ENCODE measurements around the gene HORMAD2.
"Not testable (repeated sequence)": the region's sequence is repeated elsewhere in the genome, so short reads cannot be mapped to it uniquely, and the experiment has no call there.

Gene HORMAD2

DNA sequence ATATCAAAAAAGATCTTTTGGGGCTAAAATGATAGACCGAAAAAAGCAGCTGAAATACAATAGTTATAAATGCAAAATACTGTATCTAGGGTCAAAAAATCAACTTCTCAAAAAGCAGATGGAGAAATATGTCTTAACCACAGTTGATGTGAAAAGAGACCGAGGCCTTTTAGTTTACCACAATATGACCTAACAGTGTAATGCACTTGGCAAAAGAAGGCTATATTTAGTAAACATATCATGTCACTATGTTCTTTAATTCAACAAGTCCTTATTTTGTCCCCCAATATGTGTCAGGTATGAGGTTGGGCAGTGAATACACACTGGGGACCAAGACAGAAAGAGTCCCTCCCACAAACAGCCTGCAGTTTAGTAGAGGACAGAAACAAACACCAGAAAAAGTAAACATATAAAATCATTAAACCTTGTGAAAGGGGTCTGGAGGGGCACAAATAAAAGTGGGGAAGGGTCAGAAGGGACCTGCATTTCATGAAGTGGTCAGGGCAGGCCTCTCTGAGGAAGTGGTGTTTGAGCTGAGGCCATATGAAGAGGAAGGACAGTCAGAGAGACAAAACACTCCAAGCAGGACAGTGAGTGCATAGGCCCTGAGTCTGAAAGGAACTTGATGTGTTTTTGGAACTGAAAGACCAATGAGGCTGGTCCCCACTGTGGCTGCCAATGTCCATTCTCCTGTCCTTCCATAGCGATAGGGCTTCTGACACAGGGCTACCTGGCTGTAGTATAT is 112.9 kb downstream of the HORMAD2 start:
- no peak for DNase-seq

DNA sequence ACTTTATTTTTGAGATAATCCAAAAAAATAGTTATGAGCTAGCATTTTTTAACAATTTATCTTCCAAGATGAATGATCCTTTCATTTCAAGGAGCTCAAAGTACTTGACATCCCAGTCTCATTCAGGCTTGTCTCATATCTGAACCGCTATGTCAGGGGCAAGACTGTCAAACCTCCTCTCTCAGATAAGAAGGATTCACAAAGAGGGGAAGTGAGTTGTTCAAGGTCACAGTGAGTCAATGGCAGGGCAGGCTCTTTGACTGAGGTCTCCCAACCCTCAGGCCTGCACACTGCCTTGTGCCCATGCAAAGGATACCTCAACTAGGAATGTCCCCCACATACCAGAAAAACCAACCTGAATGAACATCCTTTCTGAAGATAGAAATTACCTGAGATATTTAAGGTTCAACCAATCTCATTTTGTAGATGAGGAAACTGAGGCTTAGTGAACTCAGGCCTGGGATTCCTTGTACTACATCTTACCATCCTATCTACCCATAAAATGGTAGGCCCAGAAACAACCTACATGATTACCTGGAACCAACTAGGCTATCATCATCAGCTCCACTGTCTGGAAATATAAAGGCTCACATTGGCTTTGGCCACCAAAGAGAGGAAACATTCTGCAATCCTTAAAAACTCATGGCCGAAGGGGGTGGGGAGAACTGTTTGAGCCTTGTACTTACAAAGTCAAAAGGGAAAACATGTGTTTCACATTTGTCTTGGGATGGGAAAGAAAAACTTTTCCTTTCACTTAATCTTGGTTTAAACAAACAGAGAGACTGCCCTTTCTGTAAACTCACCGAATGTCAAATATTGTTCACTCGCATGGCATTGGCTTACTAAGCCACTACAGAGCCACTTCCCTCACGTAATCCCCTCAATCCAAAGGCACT is 115.2 kb downstream of the HORMAD2 start:
- no peak for DNase-seq

DNA sequence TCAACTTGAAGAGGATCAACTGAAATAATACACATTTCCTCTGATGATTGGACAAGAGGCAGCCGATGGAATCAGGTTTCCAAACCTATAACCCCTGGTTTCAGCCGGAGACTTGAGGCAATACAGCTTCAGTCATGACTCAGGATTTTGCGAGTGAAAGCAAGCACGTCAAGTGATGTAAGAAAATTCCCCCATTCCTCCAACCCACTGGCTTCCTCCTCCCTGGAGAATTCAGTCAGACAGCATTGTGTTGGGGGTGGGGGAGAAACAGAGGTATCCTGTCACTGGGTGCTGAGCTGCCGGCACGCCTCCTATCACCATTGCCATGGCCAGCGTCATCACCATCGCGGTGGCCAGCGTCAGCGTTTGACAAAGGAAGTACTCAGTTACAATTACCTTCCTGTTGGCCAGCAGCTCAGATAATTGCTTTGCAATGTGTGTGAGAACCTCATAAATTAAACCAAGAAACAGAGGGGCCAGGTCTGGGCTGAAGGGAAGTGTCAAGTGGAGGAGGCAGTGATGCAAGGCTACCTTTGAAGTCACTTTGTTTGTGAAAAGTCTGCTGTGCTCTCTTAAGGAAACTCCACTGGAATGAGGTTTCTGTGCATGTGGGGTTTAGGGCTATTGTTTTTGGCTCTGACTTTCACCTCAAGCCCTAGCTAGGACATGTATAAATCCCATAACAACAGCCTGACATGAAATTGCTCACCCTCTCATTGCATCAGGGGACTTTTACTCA is 116.0 kb downstream of the HORMAD2 start:
- DNase-seq: peak; percentile 71

DNA sequence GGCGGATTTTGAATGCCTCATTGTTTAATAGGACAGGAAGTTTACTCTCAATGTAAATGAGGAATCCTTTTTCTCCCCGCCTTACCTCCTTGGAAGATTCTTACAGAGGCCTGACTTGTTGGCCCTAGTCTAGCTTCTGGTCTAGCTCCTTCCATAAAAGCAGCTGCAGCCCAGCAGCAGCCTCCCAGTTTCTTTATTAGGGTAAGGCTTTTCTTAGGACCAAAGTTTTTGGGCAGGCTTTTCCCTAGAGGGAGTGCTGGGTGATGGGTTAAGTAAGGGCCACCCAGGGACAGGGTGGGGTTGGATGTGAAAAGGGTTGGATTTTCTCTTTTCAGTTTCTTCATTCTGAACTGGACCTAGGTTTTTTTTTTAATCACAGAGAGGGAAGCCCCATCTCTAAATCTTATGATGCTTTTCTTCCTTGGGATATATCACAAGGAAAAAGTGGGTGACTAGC is 116.6 kb downstream of the HORMAD2 start:
- no peak for DNase-seq

DNA sequence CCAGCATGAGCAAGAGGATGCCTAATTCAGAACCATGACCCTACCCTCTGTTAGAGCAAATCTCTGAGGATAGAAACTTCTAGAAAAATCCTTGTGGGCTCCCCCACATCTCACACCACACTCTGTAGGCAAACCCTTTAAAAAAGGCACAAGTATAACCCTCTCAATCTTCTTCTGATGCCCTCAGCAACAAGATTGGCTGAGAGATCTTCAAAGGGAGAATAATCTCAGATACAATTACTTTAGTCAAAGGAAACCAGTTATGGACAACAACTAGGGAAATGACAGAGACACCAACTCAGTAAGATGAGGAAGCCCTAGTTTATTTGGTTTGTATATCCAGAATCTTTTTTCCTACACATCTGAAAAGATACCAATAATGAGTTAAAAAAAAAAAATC is 117.1 kb downstream of the HORMAD2 start:
- no peak for DNase-seq

DNA sequence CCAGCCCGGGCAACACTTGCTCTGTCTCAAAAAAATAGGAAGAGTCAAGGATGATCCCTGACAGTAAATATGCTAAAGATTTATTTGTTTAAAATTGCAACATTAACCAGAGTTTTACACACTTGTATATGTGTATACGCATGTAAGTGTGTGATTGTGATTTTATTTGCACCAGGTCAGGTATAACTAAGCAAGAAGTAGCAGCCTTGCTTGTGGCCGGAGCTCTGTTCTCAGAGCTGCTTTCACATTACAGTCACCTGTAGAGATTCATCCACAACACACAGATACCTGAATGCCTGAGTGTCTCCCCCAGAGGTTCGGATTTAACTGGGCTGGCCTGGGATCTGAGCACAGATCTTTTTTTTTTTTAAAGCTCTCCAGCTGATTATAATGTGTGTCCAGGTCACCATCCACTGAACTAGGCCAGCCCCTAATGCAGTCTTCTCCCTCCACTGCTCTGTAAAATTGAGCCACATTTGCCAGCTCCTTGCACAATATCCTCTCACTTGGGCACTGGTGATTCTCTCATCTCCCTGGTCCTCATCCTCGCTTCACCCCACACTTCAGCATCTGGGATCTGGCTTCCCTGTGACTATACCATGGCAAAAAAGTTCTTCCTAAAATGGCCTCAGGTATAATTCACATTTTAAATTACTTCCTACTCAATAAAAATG is 118.0 kb downstream of the HORMAD2 start:
- no peak for DNase-seq

DNA sequence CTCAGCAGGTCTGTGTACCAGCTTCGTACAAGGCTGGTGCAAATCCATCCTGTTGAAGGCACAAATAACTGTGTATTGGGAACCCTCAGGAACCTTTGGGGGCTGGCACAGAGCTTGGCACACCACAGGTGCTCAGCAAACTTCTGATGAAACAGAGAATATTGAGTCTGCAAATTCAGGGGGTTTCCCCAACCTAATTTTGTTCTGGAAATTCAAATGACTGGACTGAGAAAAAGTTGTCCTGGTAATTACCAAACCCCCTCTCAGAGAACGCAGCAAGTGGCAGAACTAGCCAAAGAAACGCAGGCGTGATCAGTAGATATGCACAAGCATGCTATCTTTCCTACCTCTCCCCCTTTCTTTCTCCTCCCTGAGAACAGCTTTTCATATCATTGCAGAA is 118.7 kb downstream of the HORMAD2 start:
- DNase-seq: no peak

DNA sequence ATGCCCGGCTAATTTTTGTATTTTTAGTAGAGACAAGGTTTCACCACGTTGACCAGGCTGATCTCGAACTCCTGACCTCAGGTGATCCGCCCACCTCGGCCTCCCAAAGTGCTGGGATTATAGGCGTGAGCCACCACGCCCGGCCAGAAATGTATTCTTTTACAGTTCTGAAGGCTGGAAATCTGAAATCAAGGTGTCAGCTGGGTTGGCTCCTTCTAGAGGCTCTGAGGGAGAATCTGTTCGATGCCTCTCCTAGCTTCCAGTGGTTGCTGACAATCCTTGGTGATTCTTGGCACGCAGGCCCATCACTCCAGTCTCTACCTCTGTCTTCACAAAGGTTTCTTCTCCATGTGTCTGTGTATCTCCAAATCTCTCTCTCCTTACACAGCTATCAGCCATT is 120.6 kb downstream of the HORMAD2 start:
- DNase-seq: not testable (repeated sequence)

DNA sequence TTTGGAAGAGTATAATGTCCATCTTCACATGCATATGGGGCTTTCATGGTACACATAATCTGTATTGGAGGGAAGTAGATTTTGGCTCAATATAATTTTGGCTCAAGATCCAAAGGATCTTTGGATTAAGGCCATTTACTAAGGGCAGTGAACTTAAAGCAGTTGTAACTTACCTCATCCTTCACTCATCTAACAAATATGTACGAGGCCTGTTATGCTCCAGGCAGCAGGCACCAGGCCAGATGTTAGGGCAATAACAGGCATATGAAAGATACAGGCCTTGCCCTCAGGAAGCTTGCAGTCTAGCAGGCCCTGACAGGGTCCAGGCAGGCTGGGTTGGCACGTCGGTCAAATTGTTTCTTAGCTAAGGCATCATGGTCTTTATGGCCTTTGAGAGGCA is 121.7 kb downstream of the HORMAD2 start:
- no peak for DNase-seq

DNA sequence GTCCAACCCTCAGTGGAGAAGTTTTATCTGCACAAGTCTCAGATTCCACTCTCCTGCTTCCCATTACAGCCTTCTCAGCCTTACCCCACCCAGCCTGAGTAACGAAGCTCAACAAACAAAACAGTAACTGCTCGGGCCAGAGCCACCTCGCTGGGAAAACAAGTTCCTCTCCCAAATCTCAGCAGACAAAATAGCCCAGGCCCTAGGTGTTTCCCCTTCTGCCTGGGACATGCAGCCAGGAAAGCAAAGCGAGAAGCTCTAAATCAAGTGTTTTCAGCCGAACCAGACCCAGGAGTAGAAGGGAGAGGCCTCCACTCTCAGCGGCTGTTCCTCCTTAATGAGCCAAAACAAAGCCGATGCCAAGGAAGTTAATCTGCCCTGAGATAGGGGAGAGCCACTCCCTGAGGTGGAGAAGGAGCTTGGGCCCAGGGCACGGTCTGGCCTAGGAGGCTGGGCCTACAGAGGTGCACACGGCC is 122.3 kb downstream of the HORMAD2 start:
- no peak for DNase-seq

DNA sequence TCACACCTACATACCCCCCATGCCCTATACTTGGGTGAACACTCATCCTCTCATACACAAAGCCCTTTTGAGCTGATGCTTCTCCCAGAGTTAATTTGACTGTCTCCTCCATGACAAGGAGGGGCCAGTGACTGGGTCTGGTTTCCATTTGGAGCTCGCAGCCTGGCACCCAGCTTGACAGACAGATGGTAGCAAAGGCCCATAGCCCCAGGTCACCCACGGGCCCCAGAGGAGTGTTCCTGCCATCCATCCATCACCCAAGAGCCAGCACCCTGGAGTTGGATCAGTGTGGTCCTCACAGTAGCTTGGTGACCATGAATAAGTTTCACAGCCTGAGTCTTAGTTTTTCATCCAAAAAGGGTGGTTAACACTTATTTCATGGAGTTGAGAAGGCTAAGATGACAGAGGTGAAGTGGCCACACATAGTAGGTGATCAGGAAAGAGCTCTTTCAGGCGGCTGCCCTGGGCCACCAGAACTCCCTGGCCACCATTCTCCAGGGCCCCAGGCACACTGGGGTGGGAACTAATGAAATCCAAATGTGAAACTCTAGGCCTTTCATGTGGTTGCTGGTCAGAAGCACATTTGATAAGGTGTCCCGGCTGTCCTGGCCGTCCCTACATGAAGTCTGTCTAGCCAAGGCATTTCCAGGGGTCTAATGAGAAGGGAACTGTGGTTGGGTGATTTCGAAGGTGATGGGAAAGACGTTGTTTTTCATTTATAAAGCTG is 123.9 kb downstream of the HORMAD2 start:
- no peak for DNase-seq

DNA sequence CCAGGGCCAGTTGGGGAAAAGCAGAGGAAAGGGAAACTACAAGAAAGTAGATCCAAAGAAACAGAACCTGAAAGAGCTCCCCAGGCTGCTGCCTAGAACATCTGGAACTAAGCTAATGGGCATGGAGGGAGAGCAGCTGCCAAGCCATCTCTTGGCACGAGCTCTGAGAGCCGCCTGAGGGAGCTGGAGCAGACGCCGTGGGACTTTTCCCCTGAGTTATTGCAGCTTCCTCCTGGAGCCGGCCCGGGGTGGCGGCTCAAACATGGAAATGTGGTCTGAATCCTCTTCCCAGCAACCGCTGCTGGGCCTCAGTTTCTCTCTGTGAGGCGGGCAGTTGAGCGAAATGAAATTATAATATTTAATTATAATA is 124.5 kb downstream of the HORMAD2 start:
- no peak for DNase-seq

DNA sequence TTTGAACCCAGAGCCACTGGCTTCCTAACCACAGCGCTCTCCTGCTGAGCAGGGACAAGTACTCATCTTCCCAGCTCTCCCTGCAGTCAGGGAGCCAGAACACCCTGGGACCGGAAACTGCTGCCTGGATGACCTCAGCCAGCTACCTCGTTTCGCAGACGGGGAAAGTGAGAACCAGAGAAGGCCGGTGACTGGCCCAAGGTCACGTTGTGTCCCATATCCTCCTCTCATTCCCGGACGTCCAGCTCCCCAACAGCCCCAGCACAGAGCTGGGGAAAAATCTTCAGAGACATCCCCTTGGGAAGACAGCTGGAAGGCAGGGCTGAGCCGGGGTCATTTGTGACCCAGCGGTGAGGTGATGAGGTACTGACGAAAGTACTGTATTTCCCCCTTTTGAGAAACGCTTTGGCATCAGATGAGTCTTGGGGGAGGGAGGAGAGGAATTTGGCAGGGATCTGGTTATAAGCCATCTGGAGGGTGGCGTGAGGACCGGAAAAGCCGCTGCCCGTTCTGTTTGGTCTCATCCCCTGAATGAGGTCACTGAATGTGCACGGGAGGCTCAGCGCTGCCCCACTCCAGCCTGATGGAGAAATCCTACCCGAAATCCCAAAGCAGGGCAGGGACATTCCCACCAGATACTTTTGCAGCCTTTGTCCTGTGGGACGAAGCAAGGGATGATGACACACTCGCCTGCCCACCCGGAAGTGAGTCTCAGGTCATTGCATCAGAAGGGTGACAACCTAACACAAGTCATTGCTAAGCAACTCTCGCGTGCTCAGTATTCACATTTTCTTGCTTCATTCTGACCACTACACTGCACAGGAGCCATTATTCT is 125.2 kb downstream of the HORMAD2 start:
- no peak for DNase-seq

DNA sequence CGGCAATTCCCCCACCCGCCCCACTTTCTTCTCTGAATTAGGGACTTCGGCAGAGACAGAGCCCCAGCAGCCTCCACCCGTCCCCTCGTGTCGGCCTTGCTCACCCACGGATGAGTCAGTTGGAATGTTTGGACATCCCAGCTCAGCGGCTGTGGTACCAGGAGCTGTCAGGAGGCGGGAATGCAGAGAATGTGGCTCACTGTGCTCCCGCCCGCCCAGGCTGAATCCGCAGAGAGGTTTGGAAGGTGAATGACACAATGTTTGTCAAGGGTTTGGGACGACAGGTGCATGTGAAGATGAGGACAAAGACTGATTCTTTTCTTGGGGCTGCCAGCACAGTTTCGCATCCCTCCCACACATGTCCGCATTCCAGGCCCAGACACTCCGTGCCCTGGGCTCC is 126.7 kb downstream of the HORMAD2 start:
- no peak for DNase-seq

DNA sequence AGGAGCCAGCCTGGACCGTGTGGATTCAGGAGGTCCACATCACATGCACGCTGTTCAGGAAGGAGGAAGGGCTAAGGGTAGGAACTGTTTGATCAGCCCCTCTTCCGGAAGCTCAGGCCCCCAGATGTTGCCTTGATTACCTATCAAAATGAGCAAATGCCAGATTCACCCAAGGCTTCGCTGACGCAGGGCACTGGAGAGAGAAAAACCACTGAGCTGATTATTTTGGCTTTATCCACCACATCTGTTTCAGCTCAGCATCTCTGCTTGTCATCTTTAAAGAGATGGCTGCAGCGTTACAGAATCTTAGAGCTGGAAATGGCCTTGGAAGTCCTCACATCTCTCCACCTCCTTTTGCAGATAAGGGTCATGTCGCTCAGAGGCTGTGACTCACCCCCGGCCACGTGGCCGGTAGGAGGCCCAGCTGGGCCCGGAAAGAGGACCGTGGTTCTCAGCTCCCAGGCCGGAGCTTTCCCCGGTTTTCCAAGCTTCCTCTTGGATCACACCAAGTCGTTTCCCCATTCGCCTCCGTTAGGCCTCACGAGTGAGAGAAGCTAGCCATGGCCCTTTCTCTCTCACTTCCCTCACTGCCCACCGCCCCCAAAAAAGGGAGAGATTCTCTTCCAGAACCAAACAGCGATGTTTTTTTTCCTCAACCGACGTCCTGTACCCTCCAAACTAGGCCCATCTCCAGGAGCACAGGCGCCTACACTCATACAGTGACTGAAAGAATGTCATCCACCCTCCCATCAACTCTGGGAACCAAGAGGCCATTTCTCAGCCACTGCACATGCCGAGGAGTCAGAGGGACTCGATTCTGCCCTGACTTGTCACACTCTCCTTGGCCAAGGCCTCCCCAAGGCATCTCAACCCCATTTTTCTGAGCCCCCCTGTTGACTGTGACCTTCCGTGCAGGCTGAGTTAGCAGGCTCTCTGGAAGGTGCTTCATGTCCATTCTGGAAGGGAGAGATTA is 128.7 kb downstream of the HORMAD2 start:
- DNase-seq: no peak

DNA sequence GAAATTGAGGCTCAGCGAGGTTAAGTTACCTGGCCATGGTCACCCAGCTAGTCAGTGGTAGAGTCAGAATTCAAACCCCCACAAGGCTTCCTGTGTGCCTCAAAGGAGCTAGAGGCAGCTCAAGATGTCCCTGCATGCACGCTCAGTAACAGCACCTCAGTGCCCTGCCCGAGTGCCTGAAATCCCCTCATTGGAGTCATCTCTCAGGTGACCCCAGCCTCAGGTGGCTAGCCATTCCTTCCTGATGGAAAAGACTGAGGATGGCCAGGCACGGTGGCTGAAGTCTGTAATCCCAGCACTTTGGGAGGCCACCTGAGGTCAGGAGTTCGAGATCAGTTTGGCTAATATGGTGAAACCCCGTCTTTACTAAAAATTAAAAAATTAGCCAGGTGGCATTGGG is 129.4 kb downstream of the HORMAD2 start:
- no peak for DNase-seq

DNA sequence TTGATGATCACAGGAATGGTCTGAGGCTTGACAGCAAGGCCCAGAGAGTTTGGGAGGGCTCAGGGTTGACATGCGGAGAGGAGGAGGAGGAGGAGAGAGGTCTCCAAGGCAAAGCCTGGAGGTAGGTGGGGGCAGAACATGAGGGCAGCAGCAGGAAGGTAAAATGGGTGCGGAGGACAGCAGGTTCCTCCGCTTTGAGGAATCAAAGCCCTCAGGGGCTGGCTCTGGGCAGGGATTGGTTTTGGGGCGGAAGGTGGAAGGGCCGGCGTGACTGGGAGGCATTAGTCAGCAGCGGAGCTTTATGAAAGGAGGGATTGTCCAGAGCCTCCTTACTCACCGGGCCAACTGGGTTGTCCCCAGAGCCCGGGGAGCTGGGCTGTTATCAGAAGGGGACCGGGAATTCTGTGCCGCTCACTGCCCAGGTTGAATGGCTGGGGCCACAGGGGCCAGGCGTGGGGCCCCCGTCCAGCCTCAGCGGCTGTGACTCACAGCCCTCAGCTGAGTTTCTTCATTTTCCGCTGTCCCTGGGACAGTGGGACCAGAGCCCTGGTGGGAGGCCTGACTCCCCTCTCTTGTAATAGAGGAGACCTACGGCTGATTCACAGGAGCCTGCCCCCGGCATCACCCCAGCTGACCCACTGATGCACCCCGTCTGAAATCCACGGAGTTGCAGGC is 130.1 kb downstream of the HORMAD2 start:
- DNase-seq: no peak

DNA sequence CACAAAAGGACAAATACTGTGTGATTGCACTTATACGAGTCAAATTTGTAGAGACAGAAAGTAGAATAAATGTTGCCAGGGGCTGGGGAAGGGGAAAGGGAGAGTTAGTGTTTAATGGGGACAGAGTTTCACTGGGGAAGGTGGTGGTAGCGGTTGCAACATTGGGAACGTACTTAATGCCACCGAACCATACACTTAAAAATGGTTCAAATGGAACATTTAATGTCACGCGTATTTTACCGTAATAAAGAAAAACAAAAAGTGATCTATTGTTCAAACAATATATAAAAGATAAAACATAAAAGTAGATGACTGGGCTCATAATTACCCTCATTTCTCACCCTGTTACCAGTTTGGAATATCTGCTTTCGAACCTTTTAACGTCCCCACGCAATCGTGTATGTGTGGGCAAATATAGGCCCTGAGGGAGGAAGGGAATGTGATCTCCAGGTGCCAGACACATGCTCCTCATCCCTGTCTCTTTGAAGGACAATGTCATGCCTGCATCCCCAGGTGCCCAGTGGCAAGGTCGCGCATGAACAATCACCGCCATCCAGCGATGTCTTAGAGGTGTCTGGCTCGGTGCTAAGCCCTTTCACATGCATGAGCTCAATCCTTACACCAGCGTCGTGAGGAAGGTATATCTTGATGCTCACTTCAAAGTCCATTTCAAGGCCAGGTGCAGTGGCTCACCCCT is 131.0 kb downstream of the HORMAD2 start:
- DNase-seq: no peak

Measured in NCI-H1436 (cell line).